ENCODE measurements around the gene CDC20B. TPM values are rescaled to one million over a fixed set of nuclear protein-coding genes. Genes with fewer than 3 reads are reported as not detected.

The CDC20B gene
- not detected in 2 replicates for total RNA-seq (2014; rRNA removed; shearing (Covaris generic); ENCODE audit: low replicate concordance)

GRCh38 chr5:55172937-55173686, at the start of gene CDC20B:
CDC20B (minus strand) TSS chr5:55173177; CDS start chr5:55173000, 177 bp downstream.
- H2AFZ ChIP-seq (ENCODE audit: low read length), result peak within 1 kb of the TSS; percentile 99
- H3K9me2 ChIP-seq (replicated peaks; ENCODE audit: insufficient read depth, low read length), result no peaks in the 10 kb centered on the region
- no peaks in the 10 kb centered on the region for H3K79me2 ChIP-seq (ENCODE audit: low read length)
- peak within 1 kb of the TSS; percentile 69 for H3K9ac ChIP-seq (ENCODE audit: low read length)
- H3K4me3 ChIP-seq (ENCODE audit: low read length), result peak within 1 kb of the TSS; percentile 73
- DNase-seq, result peak; percentile 92
- peaks cover 46% of the 10 kb centered on the region for H3K4me1 ChIP-seq (ENCODE audit: low read length)
- no peaks in the 10 kb centered on the region for H3K36me3 ChIP-seq (ENCODE audit: insufficient read depth, low read length)
- H3K9me3 ChIP-seq (ENCODE audit: low read length), result no peaks in the 10 kb centered on the region
- H4K20me1 ChIP-seq (ENCODE audit: insufficient read depth, low read depth, low read length), result no peaks in the 10 kb centered on the region
- H3K27ac ChIP-seq (ENCODE audit: low read length), result no peak within 1 kb of the TSS
- H3K27me3 ChIP-seq (ENCODE audit: low read length), result no peaks in the 10 kb centered on the region
- H3K4me2 ChIP-seq (ENCODE audit: low read depth, low read length, poor library complexity, severe bottlenecking), result peak within 1 kb of the TSS; percentile 95

- Histone ChIP-seq H3K4me1 (ENCODE audit: low read length) (peaks cover 29% of the 10 kb centered on the region), H4K20me1 (ENCODE audit: insufficient read depth, low read depth, low read length) (no peaks in the 10 kb centered on the region), H3K79me2 (ENCODE audit: low read length) (no peaks in the 10 kb centered on the region), H3K27me3 (ENCODE audit: low read length) (no peaks in the 10 kb centered on the region), H3K9ac (ENCODE audit: low read length) (no peak overlapping the region), H3K4me3 (ENCODE audit: low read length) (no peak overlapping the region), H3K9me2 (replicated peaks; ENCODE audit: insufficient read depth, low read length) (no peaks in the 10 kb centered on the region), H3K36me3 (ENCODE audit: insufficient read depth, low read length) (no peaks in the 10 kb centered on the region), H3K9me3 (ENCODE audit: low read length) (no peaks in the 10 kb centered on the region), H2AFZ (ENCODE audit: low read length) (no peak overlapping the region), H3K4me2 (ENCODE audit: low read depth, low read length, poor library complexity, severe bottlenecking) (no peak overlapping the region), H3K27ac (ENCODE audit: low read length) (no peak overlapping the region)
- DNase-seq, result no peak
Measured at GRCh38 chr5:55222092-55222984, 49.4 kb upstream of the CDC20B start.

- Histone ChIP-seq H4K20me1 (ENCODE audit: insufficient read depth, low read depth, low read length) (no peaks in the 10 kb centered on the region), H2AFZ (ENCODE audit: low read length) (no peak overlapping the region), H3K79me2 (ENCODE audit: low read length) (no peaks in the 10 kb centered on the region), H3K36me3 (ENCODE audit: insufficient read depth, low read length) (no peaks in the 10 kb centered on the region), H3K4me2 (ENCODE audit: low read depth, low read length, poor library complexity, severe bottlenecking) (no peak overlapping the region), H3K4me3 (ENCODE audit: low read length) (no peak overlapping the region), H3K9me2 (replicated peaks; ENCODE audit: insufficient read depth, low read length) (no peaks in the 10 kb centered on the region), H3K27ac (ENCODE audit: low read length) (no peak overlapping the region), H3K9ac (ENCODE audit: low read length) (no peak overlapping the region), H3K27me3 (ENCODE audit: low read length) (no peaks in the 10 kb centered on the region), H3K4me1 (ENCODE audit: low read length) (peaks cover 15% of the 10 kb centered on the region), H3K9me3 (ENCODE audit: low read length) (no peaks in the 10 kb centered on the region)
- DNase-seq, result no peak
Measured at GRCh38 chr5:55220433-55221185, 47.6 kb upstream of the CDC20B start.

GRCh38 chr5:55219770-55220169, 46.8 kb upstream of the CDC20B start:
- Histone ChIP-seq H3K9me3 (ENCODE audit: low read length) (no peaks in the 10 kb centered on the region), H3K79me2 (ENCODE audit: low read length) (no peaks in the 10 kb centered on the region), H3K9ac (ENCODE audit: low read length) (no peak overlapping the region), H3K4me1 (ENCODE audit: low read length) (peaks cover 15% of the 10 kb centered on the region), H3K27me3 (ENCODE audit: low read length) (no peaks in the 10 kb centered on the region), H3K27ac (ENCODE audit: low read length) (no peak overlapping the region), H2AFZ (ENCODE audit: low read length) (no peak overlapping the region), H3K4me3 (ENCODE audit: low read length) (no peak overlapping the region), H4K20me1 (ENCODE audit: insufficient read depth, low read depth, low read length) (no peaks in the 10 kb centered on the region), H3K4me2 (ENCODE audit: low read depth, low read length, poor library complexity, severe bottlenecking) (peak overlapping the region; percentile 5), H3K9me2 (replicated peaks; ENCODE audit: insufficient read depth, low read length) (no peaks in the 10 kb centered on the region), H3K36me3 (ENCODE audit: insufficient read depth, low read length) (no peaks in the 10 kb centered on the region)
- DNase-seq, result no peak

- no peaks in the 10 kb centered on the region for H3K79me2 ChIP-seq (ENCODE audit: low read length)
- no peaks in the 10 kb centered on the region for H3K9me2 ChIP-seq (replicated peaks; ENCODE audit: insufficient read depth, low read length)
- H3K4me3 ChIP-seq (ENCODE audit: low read length), result no peak overlapping the region
- peaks cover 15% of the 10 kb centered on the region for H3K4me1 ChIP-seq (ENCODE audit: low read length)
- no peak overlapping the region for H3K27ac ChIP-seq (ENCODE audit: low read length)
- H4K20me1 ChIP-seq (ENCODE audit: insufficient read depth, low read depth, low read length), result no peaks in the 10 kb centered on the region
- no peak overlapping the region for H3K9ac ChIP-seq (ENCODE audit: low read length)
- no peaks in the 10 kb centered on the region for H3K9me3 ChIP-seq (ENCODE audit: low read length)
- no peaks in the 10 kb centered on the region for H3K27me3 ChIP-seq (ENCODE audit: low read length)
- H3K36me3 ChIP-seq (ENCODE audit: insufficient read depth, low read length), result no peaks in the 10 kb centered on the region
- peak; percentile 66 for DNase-seq
- H2AFZ ChIP-seq (ENCODE audit: low read length), result peak overlapping the region; percentile 51; the same call in 1 of the 2 replicates
- peak overlapping the region; percentile 5 for H3K4me2 ChIP-seq (ENCODE audit: low read depth, low read length, poor library complexity, severe bottlenecking)
Measured at GRCh38 chr5:55218967-55219366, 46.0 kb upstream of the CDC20B start.

- Histone ChIP-seq H3K4me1 (ENCODE audit: low read length) (no peaks in the 10 kb centered on the region), H3K9ac (ENCODE audit: low read length) (no peak overlapping the region), H4K20me1 (ENCODE audit: insufficient read depth, low read depth, low read length) (no peaks in the 10 kb centered on the region), H3K9me3 (ENCODE audit: low read length) (no peaks in the 10 kb centered on the region), H3K9me2 (replicated peaks; ENCODE audit: insufficient read depth, low read length) (no peaks in the 10 kb centered on the region), H3K79me2 (ENCODE audit: low read length) (no peaks in the 10 kb centered on the region), H2AFZ (ENCODE audit: low read length) (no peak overlapping the region), H3K27me3 (ENCODE audit: low read length) (no peaks in the 10 kb centered on the region), H3K36me3 (ENCODE audit: insufficient read depth, low read length) (no peaks in the 10 kb centered on the region), H3K4me2 (ENCODE audit: low read depth, low read length, poor library complexity, severe bottlenecking) (no peak overlapping the region), H3K4me3 (ENCODE audit: low read length) (no peak overlapping the region), H3K27ac (ENCODE audit: low read length) (no peak overlapping the region)
- DNase-seq, result no peak
Measured at GRCh38 chr5:55211184-55211874, 38.4 kb upstream of the CDC20B start.

GRCh38 chr5:55205001-55205400, 32.0 kb upstream of the CDC20B start:
- no peaks in the 10 kb centered on the region for H3K79me2 ChIP-seq (ENCODE audit: low read length)
- peak; percentile 1 for DNase-seq
- no peaks in the 10 kb centered on the region for H4K20me1 ChIP-seq (ENCODE audit: insufficient read depth, low read depth, low read length)
- H3K4me3 ChIP-seq (ENCODE audit: low read length), result no peak overlapping the region
- H3K9me2 ChIP-seq (replicated peaks; ENCODE audit: insufficient read depth, low read length), result no peaks in the 10 kb centered on the region
- H3K36me3 ChIP-seq (ENCODE audit: insufficient read depth, low read length), result no peaks in the 10 kb centered on the region
- H3K4me2 ChIP-seq (ENCODE audit: low read depth, low read length, poor library complexity, severe bottlenecking), result no peak overlapping the region
- H3K9me3 ChIP-seq (ENCODE audit: low read length), result no peaks in the 10 kb centered on the region
- H3K27ac ChIP-seq (ENCODE audit: low read length), result no peak overlapping the region
- H3K9ac ChIP-seq (ENCODE audit: low read length), result no peak overlapping the region
- H3K27me3 ChIP-seq (ENCODE audit: low read length), result no peaks in the 10 kb centered on the region
- no peaks in the 10 kb centered on the region for H3K4me1 ChIP-seq (ENCODE audit: low read length)
- no peak overlapping the region for H2AFZ ChIP-seq (ENCODE audit: low read length)

Measured in Karpas-422 (cell line).